Measurements from ENCODE around the gene MRPL52.

DNA sequence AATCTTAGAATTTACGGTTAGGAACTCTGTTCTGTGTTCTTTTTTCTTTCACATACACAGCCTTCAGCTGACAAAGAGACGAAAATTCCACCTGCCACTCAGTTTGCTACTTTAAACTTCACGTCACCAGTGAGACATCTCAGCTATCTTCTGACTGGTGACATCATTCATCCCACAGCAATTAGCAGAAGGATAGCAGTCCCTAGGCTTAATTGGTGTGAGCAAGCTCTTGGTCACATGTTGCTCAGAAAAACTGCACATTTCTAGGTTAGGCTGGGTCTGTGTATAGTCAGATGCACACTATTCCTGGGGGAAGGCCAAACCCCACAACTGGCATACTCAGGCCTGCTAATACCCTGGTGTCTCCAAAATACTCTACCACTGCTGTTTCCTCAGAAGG lies 38.4 kb upstream of the MRPL52 start:
- TF ChIP-seq, protein P1, sequence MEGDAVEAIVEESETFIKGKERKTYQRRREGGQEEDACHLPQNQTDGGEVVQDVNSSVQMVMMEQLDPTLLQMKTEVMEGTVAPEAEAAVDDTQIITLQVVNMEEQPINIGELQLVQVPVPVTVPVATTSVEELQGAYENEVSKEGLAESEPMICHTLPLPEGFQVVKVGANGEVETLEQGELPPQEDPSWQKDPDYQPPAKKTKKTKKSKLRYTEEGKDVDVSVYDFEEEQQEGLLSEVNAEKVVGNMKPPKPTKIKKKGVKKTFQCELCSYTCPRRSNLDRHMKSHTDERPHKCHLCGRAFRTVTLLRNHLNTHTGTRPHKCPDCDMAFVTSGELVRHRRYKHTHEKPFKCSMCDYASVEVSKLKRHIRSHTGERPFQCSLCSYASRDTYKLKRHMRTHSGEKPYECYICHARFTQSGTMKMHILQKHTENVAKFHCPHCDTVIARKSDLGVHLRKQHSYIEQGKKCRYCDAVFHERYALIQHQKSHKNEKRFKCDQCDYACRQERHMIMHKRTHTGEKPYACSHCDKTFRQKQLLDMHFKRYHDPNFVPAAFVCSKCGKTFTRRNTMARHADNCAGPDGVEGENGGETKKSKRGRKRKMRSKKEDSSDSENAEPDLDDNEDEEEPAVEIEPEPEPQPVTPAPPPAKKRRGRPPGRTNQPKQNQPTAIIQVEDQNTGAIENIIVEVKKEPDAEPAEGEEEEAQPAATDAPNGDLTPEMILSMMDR (IDR thresholded peaks at IDR 0.05): no peak
- no peak for TF ChIP-seq POLR2A (IDR thresholded peaks at IDR 0.05)
